ENCODE measurements around the gene TFDP2.
"Not testable (repeated sequence)": the region's sequence is repeated elsewhere in the genome, so short reads cannot be mapped to it uniquely, and the experiment has no call there.

Gene TFDP2

DNA sequence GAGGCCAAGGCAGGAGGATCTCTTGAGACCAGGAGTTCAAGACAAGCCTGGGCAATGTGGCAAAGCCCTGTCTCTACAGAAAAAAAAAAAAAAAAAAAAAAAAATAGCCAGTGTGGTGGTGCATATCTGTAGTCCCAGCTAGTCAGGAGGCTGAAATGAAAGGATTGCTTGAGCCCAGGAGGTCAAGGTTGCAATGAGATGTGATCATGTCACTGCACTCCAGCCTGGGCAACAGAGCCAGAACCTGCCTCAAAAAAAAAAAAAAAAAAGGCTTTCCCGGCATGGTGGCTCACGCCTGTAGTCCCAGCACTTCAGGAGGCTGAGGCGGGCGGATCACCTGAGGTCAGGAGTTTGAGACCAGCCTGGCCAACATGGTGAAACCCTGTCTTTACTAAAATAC is 73.7 kb downstream of the TFDP2 start:
- DNase-seq (ENCODE audit: low read depth in 2 of 2), result not testable (repeated sequence)

DNA sequence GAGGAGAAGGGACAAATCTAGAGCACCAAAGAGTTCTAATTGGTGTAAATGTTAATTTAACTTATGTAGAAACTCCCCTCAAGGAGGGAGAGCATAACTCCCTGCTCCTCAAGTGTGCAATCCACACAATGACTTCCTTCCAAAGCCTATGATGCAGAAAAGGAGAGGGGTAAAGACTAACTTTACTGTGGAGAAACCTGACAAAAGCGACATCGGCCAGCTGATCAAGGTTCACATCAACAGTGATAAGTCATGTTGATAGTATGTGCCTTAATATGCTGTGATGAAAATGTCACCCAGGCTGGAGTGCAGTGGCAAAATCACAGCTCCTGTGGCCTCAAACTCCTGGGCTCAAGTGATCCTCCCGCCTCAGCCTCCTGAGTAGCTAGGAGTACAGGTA is 76.5 kb downstream of the TFDP2 start:
- no peak for DNase-seq (ENCODE audit: low read depth in 2 of 2)

DNA sequence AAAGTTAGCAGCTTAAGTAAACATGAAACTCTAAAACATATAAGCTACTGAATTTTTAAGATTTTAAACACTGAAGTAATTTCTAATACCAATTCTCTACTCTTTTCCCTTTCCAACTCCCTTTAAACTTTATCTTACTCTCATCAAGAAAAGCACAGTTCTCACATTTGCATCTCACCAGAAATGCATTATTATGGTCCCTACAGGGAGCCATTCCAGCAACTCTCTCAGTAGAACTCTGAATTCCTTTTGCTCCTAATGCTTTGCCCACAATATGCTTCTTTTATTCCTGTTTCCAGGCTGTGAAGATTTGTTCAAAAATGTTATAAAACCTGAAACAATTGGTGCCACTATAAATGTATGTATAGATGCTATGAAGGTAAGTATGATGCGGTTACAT is 83.4 kb downstream of the TFDP2 start:
- no peak for DNase-seq (ENCODE audit: low read depth in 2 of 2)

DNA sequence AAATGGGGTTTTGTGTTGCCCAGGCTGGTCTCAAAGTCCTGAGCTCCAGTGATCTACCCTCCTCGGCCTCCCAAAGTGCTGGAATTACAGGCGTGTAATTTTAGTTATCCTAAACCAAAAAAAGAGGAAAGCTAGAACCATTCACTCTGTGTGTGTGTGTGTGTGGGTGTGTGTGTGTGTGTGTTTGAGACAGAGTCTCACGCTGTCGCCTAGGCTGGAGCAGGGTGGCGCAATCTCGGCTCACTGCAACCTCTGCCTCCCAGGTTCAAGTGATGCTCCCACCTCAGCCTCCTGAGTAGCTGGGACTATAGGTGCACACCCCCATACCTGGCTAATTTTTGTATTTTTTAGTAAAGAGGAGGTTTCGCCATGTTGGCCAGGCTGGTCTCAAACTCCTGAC is 84.0 kb downstream of the TFDP2 start:
- no peak for DNase-seq (ENCODE audit: low read depth in 2 of 2)

DNA sequence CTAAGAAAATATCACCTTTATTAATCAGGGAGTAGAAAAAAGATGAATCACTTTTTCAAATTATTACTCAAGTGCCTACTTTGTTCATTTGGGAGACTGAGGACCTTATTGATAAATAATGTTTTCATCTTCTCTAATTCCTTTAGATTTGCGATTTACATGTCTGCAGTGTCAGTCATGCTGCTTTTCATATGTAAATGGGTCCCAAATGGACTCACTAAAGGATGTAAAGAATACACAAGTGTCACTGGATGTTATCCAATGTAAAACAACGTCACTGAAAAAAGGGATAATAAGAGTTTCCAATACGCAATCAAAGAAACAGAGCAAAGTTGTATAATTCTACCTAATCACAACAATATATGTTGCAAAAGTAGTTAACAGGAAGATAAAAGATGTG is 84.9 kb downstream of the TFDP2 start:
- DNase-seq (ENCODE audit: low read depth in 2 of 2), result no peak

DNA sequence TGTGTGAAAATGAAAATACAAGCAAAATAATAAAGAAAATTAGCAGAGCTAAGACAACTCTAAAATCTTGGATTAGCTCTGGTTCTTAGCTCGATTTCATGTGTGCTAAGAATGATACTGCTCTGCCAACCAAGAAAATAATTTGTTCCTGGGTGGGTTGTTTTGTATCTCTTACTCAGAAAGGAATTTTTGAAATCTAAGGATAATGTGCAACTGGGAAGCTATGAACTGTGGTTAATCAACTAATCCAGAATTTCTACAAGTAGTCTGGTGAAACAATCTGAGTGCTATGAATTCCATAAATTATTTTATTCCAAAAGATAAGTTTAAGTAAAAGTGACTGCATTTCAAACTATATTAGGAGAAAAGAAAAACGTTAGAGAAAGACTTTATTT is 92.0 kb downstream of the TFDP2 start:
- no peak for DNase-seq (ENCODE audit: low read depth in 2 of 2)

DNA sequence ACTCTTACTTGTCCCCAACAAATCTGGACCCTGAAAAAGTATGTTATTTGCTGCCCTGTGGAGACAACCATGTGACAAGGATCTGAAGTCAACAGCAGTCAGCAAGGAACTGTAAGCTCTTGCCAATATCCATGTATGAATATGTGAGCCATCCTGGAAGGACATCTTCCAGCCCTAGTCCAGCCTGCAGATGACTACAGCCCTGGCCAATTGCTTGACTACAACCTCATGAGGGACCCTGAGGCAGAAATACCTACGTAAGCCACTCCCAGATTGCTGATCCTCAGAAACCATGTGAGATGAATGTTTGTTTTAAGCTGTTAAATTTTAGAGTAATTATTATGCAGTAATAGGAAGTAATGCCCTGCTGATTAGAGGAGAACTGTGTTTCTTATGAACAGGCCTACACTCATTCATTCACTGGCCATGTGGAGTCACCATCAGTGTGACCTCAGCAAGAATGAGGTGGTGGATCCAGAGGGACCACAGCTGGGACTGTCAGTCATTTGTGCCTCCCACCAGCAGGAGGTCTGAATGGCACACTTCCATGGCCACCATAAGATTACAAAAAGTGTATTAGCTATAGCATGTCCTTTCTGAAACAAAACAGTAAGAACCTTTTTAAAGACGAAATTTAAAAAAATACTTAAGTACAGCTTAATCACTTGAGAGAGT is 92.6 kb downstream of the TFDP2 start:
- no peak for DNase-seq (ENCODE audit: low read depth in 2 of 2)

- no peak for DNase-seq (ENCODE audit: low read depth in 2 of 2)
Observed at GRCh38 chr3:142053835-142054234, 95.5 kb downstream of the TFDP2 start.

- DNase-seq (ENCODE audit: low read depth in 2 of 2), result no peak
Observed at GRCh38 chr3:142053244-142053643, 96.1 kb downstream of the TFDP2 start.

DNA sequence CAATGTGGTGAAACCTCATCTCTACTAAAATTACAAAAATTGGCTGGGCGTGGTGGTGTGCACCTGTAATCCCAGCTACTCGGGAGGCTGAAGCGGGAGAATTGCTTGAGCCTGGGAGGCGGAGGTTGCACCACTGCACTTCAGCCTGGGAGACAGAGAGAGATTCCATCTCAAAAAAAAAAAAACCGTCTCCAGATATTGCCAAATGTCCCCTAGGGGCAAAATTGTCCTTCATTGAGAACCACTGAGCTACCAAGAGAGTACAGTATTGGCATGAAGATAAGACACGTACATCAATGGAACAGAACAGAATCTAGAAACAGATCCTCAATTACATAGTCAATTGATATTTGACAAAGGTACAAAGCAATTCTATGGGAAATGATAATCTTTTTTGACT is 98.0 kb downstream of the TFDP2 start:
- DNase-seq (ENCODE audit: low read depth in 2 of 2), result no peak

DNA sequence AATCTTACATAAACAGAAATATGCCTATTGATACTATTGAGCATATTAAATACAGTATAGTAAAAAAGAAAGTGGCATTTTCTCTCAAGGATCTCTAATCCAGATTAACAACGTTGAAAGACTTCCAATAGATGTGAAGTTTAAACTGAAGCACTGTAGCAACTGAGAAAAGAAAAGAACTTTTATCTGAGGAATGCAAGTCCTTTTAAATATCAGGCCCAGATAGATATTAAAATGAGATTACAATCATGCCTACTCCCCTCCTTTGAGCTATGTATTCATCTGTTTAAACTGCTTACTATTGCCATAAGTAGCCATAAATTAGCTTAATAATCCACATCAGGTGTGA is 102.3 kb downstream of the TFDP2 start:
- DNase-seq (ENCODE audit: low read depth in 2 of 2), result no peak

DNA sequence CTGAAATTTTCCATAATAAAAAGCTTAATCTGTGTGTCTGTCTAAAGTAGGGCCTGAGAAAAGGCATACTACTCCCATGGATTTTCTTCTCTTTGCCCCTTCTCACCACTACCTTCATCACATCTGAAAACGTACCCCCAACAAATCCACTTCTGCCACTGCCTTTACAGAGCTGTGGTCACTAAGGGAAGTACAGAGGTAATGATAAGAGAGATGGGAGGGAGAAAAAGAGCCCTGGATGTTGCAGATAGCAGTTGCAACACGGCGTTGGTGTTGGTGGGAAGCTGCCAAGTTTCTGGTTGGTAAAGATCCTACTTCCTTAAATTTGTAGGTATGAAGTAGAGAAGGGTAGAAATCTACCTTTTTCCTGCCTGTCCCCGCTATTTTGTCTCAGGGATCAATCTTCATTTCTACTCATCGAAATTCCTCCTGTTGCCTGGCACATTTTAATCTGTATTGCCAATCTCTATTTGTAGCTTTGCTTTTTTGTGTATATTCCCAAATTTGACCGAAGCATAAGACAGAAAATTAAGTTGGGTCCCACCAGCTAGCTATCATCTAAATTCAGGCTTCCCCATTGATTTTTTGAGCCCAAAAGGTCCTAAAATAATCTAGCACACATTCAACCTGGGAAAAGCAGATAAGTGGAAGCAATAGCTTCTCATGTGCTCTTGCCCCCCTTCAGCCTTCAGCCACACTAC is 102.9 kb downstream of the TFDP2 start:
- DNase-seq (ENCODE audit: low read depth in 2 of 2), result no peak

DNA sequence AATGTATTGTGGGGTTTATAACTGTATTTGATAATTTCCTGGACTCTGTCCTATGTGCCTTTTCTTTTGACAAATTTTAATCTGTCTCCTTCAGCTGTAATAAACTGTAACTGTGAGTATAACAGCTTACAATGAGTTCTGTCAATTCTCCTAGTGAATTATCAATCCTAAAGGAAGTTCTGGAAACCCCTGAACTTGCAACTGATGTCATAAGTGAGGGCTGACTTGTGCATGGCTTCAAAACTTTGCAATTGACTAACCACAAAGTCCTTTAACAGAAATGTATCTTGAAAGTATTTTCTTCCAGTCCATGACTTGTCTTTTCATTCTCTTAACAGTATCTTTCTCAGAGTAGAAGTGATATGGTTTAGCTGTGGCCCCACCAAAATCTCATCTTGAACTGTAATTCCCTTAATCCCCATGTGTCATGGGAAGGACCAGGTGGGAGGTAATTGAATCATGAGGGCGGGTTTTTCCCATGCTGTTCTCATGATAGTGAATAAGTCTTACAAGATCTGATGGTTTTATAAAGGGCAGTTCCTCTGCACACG is 108.3 kb downstream of the TFDP2 start:
- no peak for DNase-seq (ENCODE audit: low read depth in 2 of 2)

GRCh38 chr3:142035308-142035922 is 113.9 kb downstream of the TFDP2 start:
- DNase-seq (ENCODE audit: low read depth in 2 of 2), result no peak

GRCh38 chr3:142033292-142033691 is 116.1 kb downstream of the TFDP2 start:
- no peak for DNase-seq (ENCODE audit: low read depth in 2 of 2)

DNA sequence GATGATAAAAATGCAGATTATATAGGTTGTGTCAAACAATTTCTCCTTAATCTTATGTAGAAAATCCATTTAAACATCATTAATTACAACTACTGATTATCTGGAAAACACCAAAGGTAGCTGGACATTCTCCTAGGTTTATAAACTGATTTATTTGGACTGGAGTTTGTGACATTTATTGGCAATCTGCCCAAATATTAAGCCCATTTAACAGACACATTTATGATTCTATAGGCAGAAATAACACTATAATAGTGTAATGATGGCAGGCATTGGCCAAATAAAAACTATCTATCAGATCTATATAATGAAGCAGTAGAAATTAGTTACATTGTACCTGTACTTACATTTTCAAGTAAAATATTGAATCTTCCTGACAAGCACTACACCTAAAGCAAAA is 117.8 kb downstream of the TFDP2 start:
- DNase-seq (ENCODE audit: low read depth in 2 of 2), result no peak

GRCh38 chr3:142029791-142030190 is 119.6 kb downstream of the TFDP2 start:
- no peak for DNase-seq (ENCODE audit: low read depth in 2 of 2)

DNA sequence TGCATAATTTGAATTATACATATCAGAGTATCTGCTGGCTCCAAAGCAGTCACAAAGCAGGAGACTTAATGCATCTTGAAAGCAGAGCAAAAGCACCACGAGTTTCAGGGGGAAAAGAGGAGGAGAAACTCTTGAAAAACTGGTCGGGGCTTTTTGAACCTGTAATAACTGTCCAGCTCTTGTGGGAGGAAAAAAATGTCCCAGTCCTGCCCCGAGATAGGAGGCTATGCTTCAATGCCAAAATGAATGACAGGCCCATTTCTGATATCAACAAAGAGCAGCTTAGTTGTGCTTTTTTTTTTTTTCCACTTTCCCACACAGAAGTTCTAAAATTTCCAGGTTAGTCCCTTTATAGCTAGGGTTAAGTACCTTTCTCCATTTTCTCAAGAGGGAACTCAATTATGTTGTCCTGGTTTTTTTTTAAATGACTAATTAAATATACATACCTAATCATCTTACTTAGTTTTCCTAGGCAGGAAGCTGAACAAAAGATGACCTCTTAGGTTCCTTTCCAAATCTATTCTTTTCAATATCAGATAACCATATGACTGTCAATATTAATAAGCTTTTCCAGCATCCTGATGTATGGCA is 120.2 kb downstream of the TFDP2 start:
- DNase-seq (ENCODE audit: low read depth in 2 of 2), result no peak

GRCh38 chr3:142028243-142028777 is 121.0 kb downstream of the TFDP2 start:
- DNase-seq (ENCODE audit: low read depth in 2 of 2), result peak in 1 of 2 donors; percentile 6

GRCh38 chr3:142027735-142028134 is 121.6 kb downstream of the TFDP2 start:
- DNase-seq (ENCODE audit: low read depth in 2 of 2), result peak in 1 of 2 donors; percentile 29

DNA sequence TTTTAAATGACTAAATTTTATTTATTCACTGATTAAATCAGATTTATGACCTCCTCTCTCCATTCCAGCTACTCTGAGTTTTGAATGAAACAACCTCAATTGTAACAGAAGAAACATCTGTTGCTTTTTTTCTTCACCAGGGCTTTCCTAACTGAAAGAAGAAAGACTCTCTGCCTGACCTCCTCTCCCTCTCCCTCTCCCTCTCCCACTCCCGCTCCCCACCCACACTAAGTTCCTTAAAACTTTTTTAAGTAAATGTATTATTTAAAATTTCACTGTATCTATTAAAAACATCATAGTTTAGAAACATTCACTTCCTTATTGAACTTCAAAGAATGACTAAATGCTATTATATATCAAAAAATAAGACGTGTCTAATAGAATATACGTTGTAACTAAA is 122.0 kb downstream of the TFDP2 start:
- DNase-seq (ENCODE audit: low read depth in 2 of 2), result no peak

DNA sequence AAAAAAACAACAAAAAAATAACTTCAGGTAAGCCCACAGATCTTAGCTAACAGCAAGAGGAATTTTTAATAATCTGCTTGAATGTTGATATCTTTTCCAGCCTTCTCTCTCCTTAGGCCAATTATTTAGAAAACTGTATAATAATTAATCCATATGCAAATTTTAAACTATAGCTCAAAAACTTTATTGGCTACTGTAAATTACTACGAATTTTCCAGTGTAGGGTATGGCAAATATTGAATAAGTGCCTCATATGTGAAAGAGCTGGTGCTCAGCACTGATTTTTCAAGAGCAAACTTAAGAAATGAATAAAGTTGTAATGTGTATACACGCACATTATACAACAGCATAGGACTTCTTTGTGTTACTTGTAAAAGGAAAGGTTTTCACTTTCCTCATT is 123.0 kb downstream of the TFDP2 start:
- no peak for DNase-seq (ENCODE audit: low read depth in 2 of 2)

All from stimulated activated CD4-positive, alpha-beta T cell treated with anti-CD3 and anti-CD28 coated beads, Interleukin-1b, Interleukin-23, amount 100 ng/mL, for 4 hours (primary cell).